NCI-H2227 (cell line): ENCODE results near the gene CDKL1.

Experiments
- DNase-seq: peaks from one replicate; lab custom pipeline; 2025; ENCODE audit not compliant: unreplicated experiment; lab: John Stamatoyannopoulos, UW

CDKL1 gene

GRCh38 chr14:50288146-50288545 is 108.5 kb downstream of the CDKL1 start:
- DNase-seq = no peak

- DNase-seq = no peak
Measured at GRCh38 chr14:50285861-50286260, 110.8 kb downstream of the CDKL1 start.
